Stimulated activated CD8-positive, alpha-beta memory T cell treated with anti-CD3 and anti-CD28 coated beads, Interleukin-2, amount 100 ng/mL, for 48 hours (primary cell): ENCODE data around the gene PDIK1L.

Experiments
- DNase-seq, 2 donors: peaks; one replicate each; pipeline ENCODE4 v3.0.0-alpha.2; 2020; ENCODE audit warnings: low read depth in 2 of 2

Gene PDIK1L

DNA sequence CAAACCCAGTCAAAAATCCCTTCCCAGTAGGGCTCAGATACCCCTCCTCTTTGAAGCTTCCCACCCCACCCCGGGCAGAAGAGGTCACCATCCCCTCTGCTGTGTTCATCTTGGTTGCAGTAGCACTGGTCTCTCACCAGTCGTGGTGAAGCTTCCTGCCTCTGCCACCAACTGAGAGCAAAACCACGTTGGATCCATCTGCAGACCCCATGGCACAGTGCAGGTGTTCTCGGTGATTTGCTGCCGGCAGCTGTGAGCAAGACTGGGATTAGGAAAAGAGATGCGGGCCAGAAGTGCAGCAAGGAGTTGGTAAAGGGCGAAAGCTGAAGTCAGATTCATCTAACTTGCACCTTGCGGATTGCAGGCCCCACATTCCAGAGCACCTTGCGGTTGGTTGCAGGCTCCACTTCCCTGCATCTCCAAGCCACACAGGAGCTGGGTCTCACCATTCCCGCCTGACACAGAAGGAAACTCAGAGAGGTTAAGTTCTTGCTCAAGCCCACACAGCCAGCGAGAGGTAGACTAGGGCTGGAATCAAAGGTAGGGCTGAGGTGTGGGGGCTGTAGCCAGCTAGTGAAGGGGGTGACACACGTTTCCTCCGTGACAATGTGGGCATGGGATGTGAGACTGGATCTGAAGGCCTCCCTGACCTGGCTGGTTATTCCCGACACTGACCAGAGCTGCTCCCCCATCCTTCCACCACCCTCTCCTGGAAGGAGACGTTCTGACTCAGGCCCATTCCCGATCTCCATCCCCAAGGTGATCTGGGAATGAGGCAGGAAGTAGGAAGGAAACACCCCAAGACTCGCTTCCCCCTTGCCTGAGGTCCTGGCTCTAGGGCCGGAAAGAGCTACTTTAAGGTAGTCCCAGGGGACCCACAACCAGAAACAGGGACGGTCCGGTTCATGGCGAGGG is 44.0 kb downstream of the PDIK1L start:
- no peak for DNase-seq

DNA sequence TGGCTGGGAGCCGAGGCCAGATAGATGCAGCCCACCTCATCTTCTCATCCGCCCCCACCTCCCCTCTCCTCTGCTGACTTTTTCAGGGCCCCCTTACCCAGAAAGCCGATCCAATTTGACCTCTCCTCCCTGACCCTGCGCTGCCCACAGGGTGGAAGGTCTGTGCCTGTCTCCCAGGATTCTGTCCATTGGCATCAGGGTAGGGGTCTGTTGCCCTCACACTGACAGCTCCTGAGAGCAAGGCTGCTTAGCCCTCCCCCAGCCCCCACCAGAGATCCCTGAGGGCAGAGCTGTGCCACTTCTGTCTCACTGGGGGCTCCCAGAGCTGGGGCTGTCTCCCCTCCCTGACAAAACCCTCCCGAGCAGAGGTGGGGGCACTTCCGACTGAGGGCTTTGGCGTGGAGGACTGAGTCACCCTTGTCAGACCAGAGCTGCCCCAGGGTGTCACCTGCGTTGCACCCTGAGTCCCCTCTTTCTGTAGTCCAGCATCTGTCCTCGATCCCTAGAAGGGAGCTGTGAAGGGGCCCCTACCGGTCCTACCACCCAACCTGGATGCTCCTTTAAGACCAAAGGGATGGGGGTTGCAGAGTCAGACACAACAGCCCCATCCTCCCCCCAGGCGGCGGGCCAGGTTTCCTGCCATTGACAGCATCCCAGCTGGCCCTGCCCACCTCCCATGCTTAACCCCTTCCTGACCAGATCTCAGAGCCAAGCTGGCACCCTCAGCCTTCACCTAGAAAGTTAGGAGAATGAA is 44.8 kb downstream of the PDIK1L start:
- no peak for DNase-seq

DNA sequence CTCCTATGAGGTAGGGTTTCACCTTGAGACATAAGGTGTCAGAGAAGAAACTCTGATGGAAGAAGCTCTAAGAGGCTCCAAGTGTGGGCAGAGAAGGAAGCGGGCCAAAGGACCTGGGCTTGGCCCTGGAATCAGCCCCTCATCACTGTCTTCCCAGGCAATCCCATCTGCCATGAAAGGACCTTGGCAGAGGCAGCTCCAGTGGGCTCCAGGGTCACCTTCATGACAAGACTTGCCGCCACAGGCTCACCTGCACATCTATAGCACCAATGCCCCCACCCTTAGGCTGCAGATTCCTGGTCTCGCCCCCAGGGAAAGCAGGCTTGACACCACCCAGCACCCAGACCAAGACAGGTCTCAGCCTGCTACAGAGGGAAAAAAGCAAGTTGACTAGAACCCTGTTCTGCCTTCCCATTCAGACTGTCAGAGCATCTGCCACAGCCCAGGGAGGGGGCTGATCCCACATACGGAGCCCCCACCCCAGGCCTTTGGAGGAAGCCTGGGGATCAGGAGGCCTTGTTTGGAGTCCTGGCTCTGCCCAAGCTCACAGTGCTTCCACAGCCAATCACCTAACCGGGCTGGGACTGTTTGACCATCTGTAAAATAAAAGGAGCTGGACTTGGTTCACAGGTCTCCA is 46.8 kb downstream of the PDIK1L start:
- no peak for DNase-seq

DNA sequence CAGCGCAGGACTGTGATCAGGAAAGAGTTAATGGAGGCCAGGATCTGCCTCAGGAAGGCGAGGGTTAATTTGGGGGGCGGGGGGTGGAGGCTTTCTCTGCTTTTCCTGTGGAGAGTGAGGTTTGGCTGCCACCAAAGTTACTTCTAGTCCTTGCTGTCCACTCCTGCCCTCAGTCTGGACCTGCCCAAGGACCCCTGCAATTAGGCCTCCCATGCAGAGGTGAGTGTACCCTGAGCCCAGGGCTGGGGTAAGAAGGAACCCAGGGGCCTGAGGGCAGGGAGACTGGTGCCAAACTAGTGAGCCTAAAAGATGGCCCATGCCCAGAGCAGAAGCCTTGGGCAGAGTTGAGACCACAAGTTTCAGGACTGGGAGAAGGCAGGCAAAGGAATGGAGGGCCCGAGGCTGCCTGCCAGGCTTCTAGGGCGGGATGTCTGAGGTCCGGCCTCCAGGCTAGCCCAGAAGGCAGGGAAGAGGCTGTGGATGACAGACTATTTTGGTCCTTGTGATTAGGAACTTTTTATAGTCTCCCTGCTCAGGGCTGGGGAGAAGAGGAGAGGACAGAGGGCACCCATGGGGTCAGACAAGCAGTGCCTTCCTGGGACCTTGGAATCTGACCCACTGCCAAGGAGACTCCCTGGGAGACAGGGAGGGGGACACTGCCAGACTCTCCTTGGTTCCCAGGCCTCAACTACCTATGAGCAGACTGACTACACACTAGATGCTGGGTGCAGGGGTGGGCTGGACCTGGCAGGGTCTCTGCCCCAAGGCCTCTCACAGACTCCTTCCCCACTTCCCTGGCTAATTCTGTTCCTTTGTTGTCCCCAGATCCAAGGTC is 47.5 kb downstream of the PDIK1L start, which contains the start of gene FAM110D:
TSS of gene FAM110D (plus strand) at position 172 of the 835 bp plus-strand sequence. CDS start 2,213 bp downstream, outside the sequence.
- no peak for DNase-seq

DNA sequence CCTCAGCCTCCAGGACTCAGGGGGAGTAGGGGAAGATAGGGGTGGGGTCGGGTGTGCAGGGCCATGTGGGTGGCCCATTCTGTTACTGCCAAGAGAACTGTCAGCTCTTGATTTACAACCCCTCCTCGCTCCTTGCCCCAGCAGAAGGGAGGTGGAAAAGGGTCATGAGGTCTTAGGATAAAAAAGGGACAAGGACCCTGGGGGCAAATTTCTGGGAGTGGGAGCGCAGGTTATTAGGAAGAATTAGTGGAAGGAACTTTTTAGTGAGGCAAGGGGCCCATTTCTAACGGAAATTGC is 48.1 kb downstream of the PDIK1L start:
- DNase-seq, result no peak

DNA sequence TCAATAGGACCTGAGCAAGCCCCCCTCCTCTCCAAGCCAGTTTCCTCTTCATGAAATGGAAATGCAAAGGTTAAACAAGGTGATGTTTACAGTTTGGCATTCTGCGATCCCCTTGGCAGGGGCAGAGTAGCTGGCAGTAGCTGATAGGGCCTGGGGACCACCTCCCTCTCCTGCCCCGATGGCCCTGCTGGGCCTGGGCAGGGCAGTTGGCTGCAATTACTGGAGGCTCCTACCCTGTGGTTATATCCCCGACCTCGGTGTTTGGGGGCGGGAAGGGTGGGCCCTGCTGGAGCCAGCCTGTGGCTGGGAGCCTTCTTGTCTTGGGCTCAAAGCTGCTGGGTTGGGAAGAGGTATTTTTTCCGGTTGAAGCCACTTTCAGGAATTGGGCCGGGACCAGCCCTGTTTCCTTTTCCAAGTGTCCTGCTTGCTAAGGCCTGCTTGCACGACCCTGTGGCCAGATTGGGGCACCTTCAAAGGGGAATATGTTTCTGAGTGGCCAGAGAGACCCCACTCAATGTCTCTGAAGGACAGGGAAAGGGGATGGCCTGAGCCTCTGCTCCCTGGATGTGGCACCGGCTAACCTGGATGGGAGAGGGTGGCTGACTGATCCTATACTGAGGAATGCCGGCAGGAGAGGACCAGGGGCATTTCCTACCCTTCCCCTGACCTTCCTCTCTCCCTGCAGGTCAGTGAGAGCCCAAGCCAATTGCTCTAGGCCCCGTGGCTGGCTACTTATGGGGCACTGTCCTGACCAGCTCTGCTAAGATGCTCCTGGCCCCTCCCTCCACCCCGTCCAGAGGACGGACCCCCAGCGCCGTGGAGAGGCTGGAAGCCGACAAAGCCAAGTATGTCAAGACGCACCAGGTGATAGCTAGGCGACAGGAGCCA is 49.1 kb downstream of the PDIK1L start:
- no peak for DNase-seq

DNA sequence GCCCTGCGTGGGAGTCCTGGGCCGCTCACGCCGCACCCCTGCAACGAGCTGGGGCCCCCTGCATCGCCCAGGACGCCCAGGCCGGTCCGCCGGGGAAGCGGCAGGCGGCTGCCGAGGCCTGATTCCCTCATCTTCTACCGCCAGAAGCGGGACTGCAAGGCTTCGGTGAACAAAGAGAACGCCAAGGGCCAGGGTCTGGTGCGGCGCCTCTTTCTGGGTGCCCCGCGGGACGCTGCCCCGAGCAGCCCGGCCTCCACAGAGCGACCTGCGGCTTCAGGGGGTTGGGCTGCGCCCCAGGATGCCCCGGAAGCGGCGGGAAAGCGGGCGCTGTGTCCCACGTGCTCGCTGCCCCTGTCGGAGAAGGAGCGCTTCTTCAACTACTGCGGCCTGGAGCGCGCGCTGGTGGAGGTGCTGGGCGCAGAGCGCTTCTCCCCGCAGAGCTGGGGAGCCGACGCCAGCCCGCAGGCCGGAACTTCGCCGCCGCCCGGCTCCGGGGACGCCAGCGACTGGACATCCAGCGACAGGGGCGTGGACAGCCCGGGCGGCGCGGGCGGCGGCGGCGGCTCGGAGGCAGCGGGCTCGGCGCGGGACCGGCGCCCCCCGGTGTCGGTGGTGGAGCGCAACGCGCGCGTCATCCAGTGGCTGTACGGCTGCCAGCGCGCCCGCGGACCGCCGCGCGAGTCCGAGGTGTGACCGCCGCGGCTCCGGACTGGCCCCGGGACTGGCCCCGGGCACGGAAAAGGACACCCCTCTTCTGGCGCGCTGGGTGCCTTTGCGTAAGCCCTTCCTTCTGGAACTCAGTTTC is 50.0 kb downstream of the PDIK1L start:
- peak; percentile 17 to 31 for DNase-seq

DNA sequence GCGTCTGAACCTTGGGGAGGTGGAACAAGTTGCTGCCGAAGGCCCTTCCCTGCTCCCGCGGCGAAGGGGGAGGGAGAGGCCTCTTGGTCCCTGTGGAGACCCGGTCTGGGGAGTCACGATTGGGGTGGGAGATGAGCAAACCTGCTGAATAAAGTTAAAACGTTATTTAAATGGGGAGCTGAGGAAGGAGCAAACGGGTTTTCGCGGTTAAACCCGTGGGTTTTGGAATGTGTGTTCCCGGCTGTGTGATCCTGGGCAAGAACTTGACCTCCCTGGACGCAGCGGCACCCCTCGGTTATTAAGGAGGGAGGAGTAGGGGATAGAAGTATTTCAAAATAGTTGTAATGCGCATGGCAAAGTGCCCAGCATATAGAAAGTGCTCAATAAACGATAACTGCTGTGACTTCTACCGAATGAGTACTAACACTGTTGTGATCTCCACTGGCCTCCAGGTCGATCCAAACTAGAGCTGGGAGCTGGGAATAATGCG is 50.6 kb downstream of the PDIK1L start:
- DNase-seq, result no peak

DNA sequence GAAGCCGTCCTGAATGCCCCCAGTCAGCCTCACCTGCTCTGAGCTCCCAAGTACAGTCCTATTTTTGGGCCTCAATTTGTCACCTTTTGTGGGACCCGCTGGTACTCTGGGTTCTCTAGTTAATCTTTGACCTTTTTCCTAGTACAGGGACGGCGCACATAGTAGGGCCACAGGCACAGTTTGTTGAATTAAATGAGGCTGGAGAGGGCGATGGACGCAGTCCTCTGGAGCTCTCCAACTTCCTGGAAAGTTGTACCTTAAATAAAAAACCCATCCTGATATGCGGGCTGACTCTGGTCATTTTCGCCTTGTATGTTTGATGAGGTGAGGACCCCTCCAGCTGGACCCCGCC is 52.0 kb downstream of the PDIK1L start:
- no peak for DNase-seq

DNA sequence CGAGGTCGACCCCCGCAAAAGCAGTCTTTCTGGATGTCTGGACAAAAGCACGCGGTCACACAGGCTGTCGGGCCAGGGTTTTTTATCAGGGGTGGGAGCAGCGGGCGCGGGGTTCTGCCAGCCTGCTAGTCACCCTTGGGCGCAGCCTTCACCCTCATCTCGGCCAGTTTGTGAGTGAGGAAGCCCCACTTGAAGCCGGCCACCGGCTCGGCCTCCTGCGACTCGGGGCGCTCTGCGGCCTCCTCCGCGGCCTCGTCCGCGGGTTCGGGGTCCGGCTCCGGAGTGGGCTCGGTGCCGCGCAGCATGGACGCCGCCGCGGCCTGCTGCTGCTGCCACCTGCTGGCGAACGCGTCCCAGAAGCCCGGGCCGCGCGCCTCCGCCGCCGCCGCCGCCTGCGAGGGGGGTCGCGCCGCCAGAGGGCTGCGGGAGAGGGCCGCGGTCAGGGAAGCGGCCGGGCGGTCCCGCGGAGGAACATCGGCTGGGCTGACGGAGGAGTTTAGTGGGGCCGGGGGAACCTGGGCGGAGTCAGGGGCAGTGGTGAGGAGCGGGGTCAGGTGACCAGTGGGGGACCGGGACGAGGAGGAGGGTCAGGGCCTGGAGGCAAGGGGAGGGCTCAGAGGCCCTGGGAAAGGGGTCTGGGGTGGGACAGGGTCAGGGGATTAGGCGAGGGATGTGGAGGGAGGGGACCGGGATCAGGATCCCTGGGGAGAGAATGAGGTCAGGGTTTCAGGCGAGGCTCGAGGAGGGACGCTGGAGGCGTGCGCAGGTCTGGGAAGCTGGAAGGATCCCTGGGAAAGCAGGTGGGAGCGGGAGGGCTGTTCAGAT is 52.6 kb downstream of the PDIK1L start:
- peak; percentile 28 to 42 for DNase-seq

DNA sequence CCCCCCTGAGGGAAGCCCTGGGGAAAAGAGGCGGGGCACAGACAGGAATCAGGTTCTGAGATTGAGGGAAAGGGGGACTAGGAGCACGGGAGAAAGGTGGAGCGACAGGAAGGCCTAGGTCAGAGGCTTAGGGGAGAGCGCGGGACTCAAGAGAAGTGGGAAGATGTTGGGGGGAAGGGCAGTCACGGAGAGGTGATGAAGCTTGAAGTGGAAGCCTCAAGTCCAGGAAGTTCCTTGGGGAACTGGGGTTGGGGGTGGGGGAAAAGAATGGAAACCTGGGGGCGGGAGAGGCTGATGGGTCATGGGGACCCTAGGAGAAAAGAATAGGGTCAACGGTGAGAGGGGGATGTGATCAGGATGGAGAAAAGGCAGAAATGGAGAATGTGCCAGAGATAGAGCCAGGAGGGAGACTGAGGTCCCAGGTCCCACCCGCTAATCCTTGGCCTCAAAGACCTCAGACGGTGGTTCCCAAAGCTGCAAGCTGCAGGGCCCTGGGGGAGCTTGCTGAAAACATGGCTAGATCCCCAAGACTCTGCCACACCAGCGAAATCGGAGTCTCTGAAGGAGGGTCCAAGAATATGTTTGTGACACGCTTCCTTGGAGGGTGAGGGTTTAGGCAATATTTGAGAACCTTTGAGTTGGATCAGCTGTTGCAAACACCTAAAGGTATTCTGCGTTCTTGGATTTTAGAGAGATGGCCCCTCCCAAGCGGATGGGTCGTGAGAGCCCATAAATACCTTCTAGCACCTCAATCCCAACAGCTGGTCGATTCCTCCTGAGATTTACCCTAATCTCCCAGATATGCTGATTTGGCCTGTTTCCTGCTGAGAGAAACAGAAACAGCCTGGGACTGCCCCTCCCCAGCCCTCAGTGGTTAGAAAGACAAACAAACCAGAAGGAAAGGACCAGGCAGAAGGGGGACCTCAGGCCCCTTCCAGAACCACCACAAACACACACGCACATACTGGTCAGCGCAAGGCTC is 53.5 kb downstream of the PDIK1L start:
- DNase-seq, result no peak

DNA sequence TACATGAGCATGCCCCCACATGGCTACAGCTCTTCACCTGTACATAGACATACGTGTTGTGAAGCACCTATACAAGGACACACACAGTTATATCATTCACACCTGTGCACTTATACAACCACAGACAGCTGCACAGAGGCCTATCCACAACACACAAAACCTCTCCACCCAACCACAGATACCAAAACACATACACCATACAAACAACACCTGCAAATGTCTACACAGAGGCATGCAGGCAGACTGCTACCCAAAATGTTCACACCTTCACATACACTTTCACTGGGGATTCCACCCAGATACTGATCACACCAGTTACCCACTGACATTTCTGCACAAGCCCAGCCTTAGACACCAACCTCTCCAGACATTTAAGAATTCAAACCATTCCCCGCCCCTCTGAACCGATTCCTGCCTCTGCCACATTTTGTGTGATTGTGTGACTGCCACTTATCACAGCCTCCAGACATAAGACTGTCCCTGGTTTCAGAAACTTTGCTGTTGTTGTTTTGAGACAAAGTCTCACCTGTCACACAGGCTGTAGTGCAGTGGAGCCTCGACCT is 55.2 kb downstream of the PDIK1L start:
- DNase-seq, result no peak

DNA sequence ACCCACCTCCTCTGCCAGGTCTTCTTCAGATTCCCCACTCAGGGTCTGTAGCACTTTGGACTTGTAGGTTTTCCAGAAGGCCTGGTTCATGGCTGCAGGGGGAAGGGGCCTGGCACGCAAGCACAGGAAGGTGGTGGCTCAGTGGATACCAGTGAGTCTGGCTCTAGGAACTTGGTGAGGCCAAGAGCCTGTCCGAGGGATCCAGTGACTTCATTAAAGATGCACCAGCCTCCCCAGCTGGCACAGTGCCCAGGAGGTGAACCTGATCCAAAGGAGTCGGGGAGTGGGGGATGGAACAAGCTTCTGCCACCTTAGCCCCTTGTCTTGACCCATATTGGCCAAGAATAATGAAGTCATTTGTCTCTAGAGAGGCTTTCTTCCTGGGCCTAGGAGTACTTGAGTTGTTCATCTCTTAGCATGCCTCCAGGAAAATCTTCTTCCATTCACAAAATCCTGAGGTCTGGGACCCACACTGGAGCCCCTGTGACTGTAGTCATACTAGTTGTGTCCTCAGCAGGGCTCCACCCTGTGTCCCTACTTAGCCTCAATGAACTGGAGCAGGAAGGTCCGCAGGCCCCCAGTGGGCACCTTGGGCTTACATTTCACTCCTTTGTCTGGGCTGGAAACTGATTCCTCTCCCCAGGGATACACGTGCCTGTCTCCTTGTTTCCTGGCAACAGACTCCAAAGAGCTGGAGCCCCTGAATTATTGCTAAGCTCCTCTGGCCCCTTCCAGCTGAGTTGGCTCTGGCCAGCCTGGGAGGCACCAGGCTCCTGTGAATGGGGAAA is 57.0 kb downstream of the PDIK1L start, which contains the start of gene C1orf232:
TSS of gene C1orf232 (minus strand) at position 554 of the 788 bp plus-strand sequence. CDS start at position 90, 464 bp downstream.
- no peak for DNase-seq

DNA sequence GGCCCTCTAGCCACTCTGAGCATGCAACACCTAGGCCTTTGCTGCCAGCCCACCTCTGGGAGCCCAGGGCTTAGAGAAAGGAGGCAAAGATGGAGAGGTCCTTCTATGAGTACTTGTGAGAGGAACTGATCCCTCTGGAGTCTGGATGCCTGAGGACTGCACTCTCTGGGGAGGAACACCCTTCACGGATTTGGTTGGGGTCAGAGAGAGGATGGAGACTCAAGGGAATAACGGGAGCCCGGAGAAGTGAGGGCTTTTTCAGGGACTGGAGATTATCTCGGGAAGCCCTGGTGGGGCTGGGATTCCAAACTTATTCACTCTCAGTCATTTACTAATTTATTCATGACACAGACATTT is 57.6 kb downstream of the PDIK1L start:
- no peak for DNase-seq

DNA sequence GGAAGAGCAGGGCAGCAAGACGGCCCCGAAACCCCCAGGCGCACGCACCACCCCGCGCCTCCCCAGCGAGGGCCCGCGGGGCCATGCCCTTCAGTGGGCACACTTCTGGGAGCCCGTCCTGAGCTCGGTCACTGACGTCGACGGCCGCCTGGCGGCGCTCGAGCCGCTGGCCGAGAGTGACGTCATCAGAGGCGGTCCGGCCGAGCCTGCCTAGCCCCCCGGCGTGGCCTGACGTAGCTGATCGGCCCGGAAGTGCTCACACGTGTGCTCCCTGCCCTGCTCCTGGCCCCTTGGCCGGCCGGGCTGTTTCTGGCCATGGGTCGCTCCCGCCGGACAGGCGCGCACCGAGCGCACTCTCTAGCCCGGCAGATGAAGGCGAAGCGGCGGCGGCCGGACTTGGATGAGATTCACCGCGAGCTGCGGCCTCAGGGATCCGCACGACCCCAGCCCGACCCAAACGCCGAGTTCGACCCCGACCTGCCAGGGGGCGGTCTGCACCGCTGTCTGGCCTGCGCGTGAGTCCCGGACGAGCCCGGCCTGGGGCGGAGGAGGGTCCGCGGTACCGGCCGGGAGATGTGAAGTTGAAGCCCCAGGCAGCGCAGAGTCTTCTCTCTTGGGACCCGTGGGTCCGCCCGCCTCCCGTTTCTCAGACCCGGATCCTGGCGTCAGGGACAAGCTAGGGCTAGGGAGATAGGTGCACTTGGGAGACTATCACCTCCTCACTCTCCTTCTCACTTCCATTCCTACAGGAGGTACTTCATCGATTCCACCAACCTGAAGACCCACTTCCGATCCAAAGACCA is 58.2 kb downstream of the PDIK1L start, which contains the start of gene ZNF593:
TSS of gene ZNF593 (plus strand) at position 240 of the 803 bp plus-strand sequence. CDS start at position 316, 76 bp downstream.
- DNase-seq, result peak; percentile 86 to 88
